T47D (cell line): Measurements from ENCODE around the gene PHB1.

Experiments used
- DNase-seq, 2 experiments: peaks; one replicate each; pipeline versions ENCODE4 v3.0.0 to v3.0.0-alpha.2; 2011 to 2012; ENCODE audit warnings: low read depth in 1 of 2, low spot score in 1 of 2
- JUND ChIP-seq: IDR thresholded peaks from 2 replicates; pipeline ENCODE4 v1.6.1; 2012; ENCODE audit warnings: low read depth
- in situ Hi-C: cut with HindIII; loops from 2 replicates; pipeline ENCODE4 v1.10.0; 2016; ENCODE audit warnings: low sequenced_read_pairs, low pct_unique_long_range_greater_than_20kb

PHB1 gene

GRCh38 chr17:49414622-49415350, at the start of gene PHB1:
TSS of gene PHB1 (minus strand) at chr17:49414882. CDS start at chr17:49413264, 1,618 bp downstream.
- peak; percentile 95 to 99 for DNase-seq
- no peak for TF ChIP-seq JUND
- in situ Hi-C loops: no loop called here

DNA sequence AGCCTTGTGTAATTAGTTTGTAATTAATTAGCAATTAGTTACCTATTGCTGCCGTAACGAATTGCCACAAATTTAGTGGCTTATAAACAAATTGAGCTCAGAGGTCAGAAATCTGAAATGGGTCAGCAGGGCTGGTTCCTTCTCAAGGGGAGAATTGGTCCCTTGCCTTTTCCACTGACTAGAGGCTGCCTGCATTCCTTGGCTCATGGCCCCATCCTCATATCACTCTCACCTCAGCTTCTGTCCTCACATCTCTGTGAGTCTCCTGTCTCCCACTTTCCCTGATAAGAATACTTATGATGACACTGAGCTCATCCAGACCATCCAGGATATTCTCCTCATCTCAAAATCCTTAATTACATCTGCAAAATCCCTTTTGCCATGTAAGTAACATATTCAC, 49.4 kb upstream of the PHB1 start:
- in situ Hi-C loops: no loop called here
- no peak for TF ChIP-seq JUND
- DNase-seq: no peak

GRCh38 chr17:49461580-49461979, 46.9 kb upstream of the PHB1 start:
- in situ Hi-C loops: no loop called here
- no peak for TF ChIP-seq JUND
- DNase-seq: no peak

GRCh38 chr17:49460401-49460800, 45.7 kb upstream of the PHB1 start:
- no peak for TF ChIP-seq JUND
- in situ Hi-C loops: no loop called here
- DNase-seq: no peak

DNA sequence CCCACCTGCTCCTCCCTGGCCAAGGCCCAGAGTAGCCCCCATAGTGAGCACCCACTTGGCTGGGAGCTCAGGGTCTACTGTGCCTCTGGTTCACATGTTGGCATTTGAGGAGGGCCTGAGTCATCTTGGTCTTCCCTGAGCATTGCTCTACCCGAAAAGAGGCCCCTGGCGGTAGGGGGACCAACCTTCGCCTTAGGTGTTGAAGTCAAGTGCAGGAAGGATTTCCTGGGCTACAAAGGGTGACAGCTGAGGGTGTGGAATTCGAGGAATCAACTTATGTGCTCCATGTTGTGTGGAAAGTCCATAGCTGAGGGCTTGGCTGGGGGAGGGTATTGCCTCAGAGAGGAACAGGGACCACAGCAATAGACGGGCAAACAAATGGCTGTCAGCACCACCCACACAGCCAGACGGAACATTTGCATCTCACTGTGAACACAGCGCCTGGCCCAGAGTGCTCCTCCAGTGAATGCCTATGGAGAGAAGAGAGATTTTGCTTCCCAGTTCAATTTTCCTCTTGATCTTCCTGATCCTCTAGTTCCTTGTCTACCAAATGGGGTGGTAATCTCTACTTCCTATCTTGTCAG, 44.8 kb upstream of the PHB1 start:
- DNase-seq: no peak
- in situ Hi-C loops: no loop called here
- TF ChIP-seq JUND: no peak

- in situ Hi-C loops: no loop called here
- DNase-seq: no peak
- TF ChIP-seq JUND: no peak
Measured at GRCh38 chr17:49457564-49458535, 43.2 kb upstream of the PHB1 start.

- in situ Hi-C loops: no loop called here
- no peak for TF ChIP-seq JUND
- no peak for DNase-seq
Measured at GRCh38 chr17:49456183-49456965, 41.7 kb upstream of the PHB1 start.

DNA sequence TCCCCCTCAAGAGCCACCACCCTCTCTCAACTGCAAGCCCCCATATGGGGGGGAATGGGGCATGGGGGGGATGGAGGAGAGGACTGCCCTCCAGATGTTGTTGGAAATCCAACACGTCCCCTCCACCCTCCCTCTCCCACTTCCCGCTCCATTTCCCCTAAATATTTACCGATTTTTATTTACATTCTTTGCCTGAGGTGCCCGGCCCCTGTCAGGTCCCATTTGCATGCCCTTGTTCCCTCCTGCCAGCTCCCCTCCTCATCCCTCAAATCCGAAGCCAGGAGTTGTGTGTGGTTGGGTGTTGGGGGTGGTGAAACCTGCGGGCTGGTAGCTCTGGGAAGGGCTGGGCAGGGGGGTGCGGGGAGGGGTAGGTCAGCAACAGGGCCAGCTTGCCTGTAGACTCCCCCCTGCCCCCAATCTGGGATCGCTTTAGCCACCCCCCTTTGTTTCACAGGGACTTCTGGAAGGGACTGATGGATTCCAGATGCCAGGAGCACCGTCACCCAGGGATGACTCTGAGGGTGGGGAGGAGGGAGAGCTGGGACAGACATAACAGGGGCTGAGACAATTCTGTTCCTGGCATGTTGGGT, 40.7 kb upstream of the PHB1 start:
- no peak for TF ChIP-seq JUND
- DNase-seq: no peak
- in situ Hi-C loops: no loop called here

DNA sequence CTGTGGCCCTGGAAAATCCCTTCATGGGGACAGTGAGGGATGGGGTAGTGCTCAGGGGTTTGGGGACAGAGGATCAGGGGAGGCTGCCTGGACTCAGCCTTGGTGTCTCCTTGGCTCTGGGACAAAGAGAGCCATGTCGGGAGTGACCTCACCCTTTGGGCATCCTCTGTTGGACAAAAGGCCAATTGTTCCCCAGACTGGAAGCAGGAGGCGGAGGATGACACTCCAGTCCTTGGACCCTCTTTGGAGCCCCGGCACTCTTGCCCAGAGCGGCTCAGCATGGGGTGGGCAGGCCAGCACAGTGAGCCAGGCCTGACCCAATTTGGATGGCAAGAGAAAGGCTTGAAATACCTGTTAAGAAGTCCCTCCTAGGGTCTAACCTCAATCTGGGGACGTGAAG, 39.4 kb upstream of the PHB1 start:
- no peak for DNase-seq
- in situ Hi-C loops: no loop called here

DNA sequence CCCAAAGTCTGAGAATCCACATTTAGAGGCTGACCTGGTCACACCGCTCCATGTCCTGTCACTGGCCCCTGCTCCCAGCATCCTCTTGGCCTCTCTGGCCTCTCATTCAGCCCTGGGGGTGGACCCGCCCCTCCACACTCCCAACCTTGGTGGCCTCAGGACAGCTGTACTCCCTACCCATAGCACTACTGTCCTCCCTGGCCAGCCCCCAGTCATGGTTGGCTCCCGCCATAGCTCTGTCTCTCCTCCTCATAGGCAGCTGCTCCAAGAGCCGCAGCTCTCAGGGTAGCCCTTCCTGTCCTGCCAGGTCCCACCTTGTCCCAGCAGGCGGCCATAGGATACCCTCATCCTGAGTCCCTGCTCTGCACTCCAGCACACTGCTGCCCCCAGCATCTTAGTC, 38.0 kb upstream of the PHB1 start:
- TF ChIP-seq JUND: no peak
- in situ Hi-C loops: no loop called here
- no peak for DNase-seq

More for the DNA sequence above, 39.4 kb upstream of the PHB1 start:
- TF ChIP-seq JUND: no peak

DNA sequence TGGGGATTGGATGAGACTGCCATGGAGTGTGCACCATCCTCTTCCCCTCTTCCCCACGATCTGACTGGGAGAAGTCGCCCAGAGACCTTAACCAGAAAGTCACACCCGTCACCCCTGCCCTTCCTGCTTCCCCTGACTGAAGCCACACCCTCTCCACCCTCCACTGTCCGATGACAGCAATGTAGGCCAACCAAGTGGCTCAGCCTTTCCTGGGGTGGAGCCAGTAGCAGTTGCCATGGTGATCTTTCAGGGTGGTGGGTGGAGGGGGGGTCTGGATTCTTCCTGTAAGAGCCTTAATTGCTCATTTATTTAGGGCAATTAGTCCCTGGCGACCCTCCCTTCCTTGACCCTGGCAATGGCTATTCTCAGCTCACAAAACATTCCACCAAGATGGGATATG, 37.5 kb upstream of the PHB1 start:
- DNase-seq: no peak
- in situ Hi-C loops: no loop called here
- no peak for TF ChIP-seq JUND

DNA sequence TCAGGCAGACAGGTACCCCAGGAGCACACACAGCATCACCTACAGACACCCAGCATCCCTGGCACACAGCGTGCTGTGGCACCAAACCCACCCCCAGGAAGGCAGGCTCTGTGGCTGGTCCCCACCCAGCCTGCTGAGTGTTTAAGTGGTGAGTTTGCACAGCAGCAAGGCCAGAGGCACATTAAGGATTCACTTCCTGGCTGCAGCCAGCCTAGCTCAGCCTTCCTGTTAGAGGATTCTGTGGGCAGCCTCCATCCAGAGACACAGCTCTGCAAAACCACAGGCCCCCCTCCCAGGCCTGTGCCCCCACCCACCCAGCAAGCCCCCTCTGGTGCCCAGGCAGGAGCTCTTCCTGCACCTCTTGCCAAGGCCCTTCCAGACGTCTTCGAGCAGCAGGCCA, 36.1 kb upstream of the PHB1 start:
- in situ Hi-C loops: no loop called here

More for the DNA sequence above, 36.1 kb upstream of the PHB1 start:
- DNase-seq: no peak
- TF ChIP-seq JUND: no peak
